ENCODE data around the gene ALX3.

ALX3 gene

DNA sequence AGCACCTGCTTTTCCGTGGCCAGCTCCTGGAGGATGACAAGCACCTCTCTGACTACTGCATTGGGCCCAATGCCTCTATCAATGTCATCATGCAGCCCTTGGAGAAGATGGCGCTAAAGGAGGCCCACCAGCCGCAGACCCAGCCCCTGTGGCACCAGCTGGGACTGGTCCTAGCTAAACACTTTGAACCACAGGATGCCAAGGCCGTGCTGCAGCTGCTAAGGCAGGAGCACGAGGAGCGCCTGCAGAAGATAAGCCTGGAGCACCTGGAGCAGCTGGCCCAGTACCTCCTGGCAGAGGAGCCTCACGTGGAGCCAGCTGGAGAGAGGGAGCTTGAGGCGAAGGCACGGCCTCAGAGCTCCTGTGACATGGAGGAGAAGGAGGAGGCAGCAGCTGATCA lies 42.2 kb upstream of the ALX3 start:
- POLR2A ChIA-PET (ENCODE audit: low non-redundant PET), result no interaction called here
- TF ChIP-seq, protein P1, sequence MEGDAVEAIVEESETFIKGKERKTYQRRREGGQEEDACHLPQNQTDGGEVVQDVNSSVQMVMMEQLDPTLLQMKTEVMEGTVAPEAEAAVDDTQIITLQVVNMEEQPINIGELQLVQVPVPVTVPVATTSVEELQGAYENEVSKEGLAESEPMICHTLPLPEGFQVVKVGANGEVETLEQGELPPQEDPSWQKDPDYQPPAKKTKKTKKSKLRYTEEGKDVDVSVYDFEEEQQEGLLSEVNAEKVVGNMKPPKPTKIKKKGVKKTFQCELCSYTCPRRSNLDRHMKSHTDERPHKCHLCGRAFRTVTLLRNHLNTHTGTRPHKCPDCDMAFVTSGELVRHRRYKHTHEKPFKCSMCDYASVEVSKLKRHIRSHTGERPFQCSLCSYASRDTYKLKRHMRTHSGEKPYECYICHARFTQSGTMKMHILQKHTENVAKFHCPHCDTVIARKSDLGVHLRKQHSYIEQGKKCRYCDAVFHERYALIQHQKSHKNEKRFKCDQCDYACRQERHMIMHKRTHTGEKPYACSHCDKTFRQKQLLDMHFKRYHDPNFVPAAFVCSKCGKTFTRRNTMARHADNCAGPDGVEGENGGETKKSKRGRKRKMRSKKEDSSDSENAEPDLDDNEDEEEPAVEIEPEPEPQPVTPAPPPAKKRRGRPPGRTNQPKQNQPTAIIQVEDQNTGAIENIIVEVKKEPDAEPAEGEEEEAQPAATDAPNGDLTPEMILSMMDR (conservative IDR thresholded peaks at IDR 0.05; ENCODE audit: low read depth), result no peak
- no peak overlapping the region for H3K27ac ChIP-seq
- DNase-seq (ENCODE audit: low spot score), result no peak
- CTCF ChIA-PET, result interaction anchor here (0.5 to 1.3 kb wide), 4 partner anchors 9 to 429 kb away, joined by 3 to 4 read pairs (median 4); no protein-coding TSS in a partner anchor

DNA sequence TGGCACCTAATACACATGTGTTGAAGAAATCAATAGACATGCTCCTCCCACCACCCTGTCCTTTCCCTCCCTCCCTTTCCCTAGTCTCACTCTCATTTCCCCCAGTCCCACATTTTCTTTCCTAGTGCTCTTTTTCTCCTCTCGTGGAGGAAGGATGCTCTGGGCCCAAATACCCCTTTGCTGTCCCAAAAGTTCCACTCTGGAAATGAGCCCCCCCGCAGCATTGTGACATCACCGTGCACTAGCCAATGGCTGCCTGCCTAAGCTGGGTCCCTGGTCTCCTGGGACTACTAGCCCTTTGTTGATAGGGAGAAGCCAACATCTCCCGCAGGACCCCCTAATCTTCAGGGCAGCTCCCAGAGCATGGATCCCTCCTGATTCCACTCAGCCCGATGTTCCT lies 41.7 kb upstream of the ALX3 start, which contains the start of gene UBL4B:
Gene UBL4B (plus strand): TSS at position 301 of the 400 bp plus-strand sequence. CDS start 92 bp downstream, at position 393.
- DNase-seq (ENCODE audit: low spot score), result no peak
- TF ChIP-seq, protein P1 (conservative IDR thresholded peaks at IDR 0.05; ENCODE audit: low read depth), result no peak
- no peak within 1 kb of the TSS for H3K27ac ChIP-seq
- CTCF ChIA-PET, result no interaction called here
- POLR2A ChIA-PET (ENCODE audit: low non-redundant PET), result no interaction called here

DNA sequence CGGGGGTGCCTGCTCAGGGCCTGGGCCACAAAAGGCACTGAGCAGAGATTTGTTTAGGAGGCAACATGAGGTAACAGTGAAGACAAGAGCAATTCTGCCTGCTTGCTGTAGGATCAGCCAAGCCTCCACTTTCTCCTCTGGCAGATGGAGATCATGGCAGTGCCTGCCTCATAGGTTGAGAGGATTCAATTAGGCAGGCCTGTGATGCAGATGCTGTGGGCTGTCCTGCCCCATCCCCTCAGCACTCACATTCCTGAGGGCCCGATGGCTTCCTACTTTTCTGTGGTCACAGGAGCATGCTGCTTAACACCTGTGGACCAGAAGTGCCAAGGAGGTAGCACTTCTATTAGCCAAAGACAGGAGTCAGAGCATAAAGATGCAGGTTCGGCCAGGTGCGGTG lies 40.6 kb upstream of the ALX3 start:
- no peak for DNase-seq (ENCODE audit: low spot score)
- ChIA-PET POLR2A (ENCODE audit: low non-redundant PET) (no interaction called here), CTCF (interaction anchor here (0.5 to 0.7 kb wide), 3 partner anchors 47 to 785 kb away, joined by 3 to 4 read pairs (median 3); no protein-coding TSS in a partner anchor)
- TF ChIP-seq, protein P1 (conservative IDR thresholded peaks at IDR 0.05; ENCODE audit: low read depth), result no peak
- H3K27ac ChIP-seq, result no peak overlapping the region

DNA sequence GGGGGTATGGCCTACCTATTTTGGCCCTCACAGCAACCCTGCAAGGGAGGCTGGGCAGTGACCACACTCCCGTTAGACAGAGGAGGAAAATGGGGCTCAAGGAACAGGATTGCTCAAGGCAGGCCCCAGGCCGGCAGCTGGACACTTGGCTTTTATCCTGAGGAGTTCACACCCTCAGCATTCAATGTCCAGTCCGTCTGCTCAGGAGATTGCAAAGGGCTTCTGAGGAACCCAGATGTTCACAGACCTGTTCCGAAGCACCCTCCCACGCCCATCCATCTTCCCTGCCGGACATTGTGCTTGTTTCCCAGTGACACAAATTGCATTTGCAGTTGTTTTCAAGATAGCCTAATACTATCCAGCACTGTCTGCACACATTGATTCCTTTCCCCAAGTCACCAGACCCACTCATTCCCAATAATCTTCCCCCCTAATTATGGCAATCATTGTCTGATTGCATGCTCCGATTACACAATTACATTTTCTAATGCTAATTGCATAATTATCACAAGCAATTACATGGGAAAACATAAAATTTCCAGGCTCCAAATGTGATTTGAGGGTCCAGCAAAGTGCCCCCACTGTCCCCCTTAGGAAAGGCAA lies 37.5 kb upstream of the ALX3 start:
- TF ChIP-seq, protein P1 (conservative IDR thresholded peaks at IDR 0.05; ENCODE audit: low read depth), result no peak
- H3K27ac ChIP-seq, result no peak overlapping the region
- no peak for DNase-seq (ENCODE audit: low spot score)
- POLR2A ChIA-PET (ENCODE audit: low non-redundant PET), result no interaction called here
- CTCF ChIA-PET, result interaction anchor here (1.1 to 2.8 kb wide), 2 partner anchors 9 to 54 kb away, joined by 5 to 27 read pairs; no protein-coding TSS in a partner anchor

DNA sequence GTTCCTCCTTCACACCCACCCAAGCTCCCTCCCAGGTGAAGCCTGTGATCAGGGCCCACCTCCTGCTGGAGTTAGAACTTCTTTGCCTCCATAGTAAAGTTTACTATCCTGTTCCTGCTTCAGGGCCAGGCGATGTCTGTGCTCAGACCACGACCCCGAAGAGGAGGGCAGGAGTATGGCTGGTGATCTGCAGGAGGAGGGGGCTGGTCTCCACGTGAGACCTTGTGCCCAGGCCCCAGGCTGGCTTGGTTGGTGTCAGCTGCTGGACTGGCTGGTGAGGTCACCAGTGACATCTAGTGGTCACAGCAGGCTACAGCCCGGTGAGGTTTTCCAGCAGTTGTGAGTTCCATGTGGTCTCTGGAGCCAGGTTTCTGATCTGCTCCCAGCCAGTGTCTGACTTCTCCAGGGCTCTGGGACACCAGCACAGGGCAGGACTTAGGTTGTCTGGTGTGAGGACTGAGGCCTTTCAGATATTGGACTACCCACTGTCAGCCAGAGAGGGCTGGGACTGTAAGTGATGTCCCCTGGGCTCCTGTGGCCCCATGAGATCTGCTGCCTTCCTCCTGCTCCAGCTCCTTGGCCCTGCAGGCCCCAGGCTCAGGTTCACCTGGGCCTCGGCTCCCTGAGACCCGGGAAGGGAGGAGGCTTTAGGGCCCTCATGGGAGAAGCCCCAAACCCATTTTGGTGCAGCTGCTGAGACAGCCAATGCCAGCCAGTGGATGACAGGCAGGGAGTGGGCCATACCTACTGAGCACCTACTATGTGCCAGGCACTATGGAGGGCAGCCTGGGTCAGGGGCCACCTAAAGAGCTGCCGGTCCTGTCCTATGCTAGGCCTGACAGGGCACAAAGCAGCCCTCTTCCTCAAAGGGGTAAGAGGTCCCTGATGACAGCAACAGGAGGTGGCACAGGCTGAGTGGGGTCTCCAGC lies 35.8 kb upstream of the ALX3 start:
- H3K27ac ChIP-seq, result no peak overlapping the region
- TF ChIP-seq, protein P1 (conservative IDR thresholded peaks at IDR 0.05; ENCODE audit: low read depth), result peak; percentile 95
- DNase-seq (ENCODE audit: low spot score), result peak; percentile 84
- ChIA-PET POLR2A (ENCODE audit: low non-redundant PET) (interaction anchor here (0.5 kb wide), 1 partner anchor 78 kb away, joined by 3 read pairs; no protein-coding TSS in a partner anchor), CTCF (interaction anchor here (0.6 to 4.9 kb wide), 22 partner anchors 8 to 390 kb away, joined by 3 to 34 read pairs (median 4); partner anchors contain the start of gene AHCYL1)

DNA sequence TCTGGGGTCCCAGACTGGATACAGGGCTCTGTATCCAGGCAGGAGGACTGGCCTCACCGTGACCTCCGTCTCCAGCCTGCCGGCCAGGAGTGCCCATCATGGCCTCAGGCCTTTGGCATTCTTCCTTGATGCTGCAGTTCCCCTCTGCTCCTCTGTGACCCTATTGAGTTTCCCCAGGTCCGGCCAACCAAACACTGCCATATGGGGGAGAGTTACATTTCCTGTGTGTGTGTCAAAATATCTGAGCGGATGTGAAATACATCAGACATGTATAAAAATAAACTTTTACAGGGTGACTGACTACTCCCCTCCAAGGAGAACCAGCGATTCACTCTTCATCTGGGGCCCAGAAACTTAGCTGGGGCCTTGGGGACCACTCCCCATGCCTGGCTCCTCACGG lies 31.6 kb upstream of the ALX3 start:
- POLR2A ChIA-PET (ENCODE audit: low non-redundant PET), result no interaction called here
- no peak overlapping the region for H3K27ac ChIP-seq
- DNase-seq (ENCODE audit: low spot score), result no peak
- CTCF ChIA-PET, result interaction anchor here (1.2 to 4.9 kb wide), 3 partner anchors 14 to 49 kb away, joined by 4 to 34 read pairs (median 7); no protein-coding TSS in a partner anchor
- TF ChIP-seq, protein P1 (conservative IDR thresholded peaks at IDR 0.05; ENCODE audit: low read depth), result no peak
